ENCODE results near the gene PNPLA4.

The PNPLA4 gene

DNA sequence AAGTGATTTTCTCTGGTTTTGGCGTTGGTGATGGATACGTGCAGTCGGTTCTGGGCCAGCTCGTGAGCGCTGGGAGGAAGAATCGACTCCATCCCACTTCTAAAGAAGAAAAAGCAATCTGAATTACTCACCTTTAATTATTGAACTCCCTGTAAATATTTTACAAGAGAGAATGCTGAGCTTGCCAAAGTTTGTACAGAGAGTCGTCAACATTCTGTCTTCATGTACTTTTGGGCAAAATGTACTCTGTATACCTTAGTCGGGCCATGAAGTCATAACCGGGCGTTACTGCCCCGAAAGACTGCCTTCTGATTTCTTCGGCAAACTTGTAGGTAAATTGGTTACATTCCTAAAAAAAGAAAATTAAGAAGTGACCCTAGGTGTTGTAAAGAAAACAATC, 5.5 kb downstream of the PNPLA4 start:
- Mint-ChIP-seq H3K9me3 (no peaks in the 10 kb centered on the region), H3K27me3 (no peaks in the 10 kb centered on the region), H3K36me3 (peaks cover 6% of the 10 kb centered on the region), H3K27ac (no peak overlapping the region), H3K4me1 (peaks cover 5% of the 10 kb centered on the region), H3K4me3 (no peak overlapping the region)

DNA sequence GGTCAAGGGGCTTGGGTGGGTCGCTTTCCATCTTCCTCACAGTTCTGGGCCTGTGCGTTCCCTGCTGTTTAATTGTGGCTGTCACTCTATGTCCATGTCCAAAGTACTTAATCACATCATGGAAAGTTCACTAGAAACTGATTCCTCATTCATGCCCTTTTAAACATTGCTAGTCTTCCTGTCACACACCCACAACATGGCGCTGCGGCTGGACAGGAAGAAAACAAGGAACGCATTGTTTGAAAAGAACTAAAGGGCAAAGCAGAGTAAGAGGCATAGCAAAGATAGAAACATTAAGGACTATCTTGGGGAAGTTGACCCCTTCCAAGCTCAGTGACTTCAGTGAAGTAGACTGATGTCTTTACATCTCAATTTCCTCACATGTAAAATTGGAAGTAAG, 18.4 kb downstream of the PNPLA4 start:
- H3K27me3 Mint-ChIP-seq: no peaks in the 10 kb centered on the region
- peaks cover 10% of the 10 kb centered on the region for H3K36me3 Mint-ChIP-seq
- no peaks in the 10 kb centered on the region for H3K4me1 Mint-ChIP-seq
- H3K4me3 Mint-ChIP-seq: no peak overlapping the region
- no peaks in the 10 kb centered on the region for H3K9me3 Mint-ChIP-seq
- H3K27ac Mint-ChIP-seq: no peak overlapping the region

DNA sequence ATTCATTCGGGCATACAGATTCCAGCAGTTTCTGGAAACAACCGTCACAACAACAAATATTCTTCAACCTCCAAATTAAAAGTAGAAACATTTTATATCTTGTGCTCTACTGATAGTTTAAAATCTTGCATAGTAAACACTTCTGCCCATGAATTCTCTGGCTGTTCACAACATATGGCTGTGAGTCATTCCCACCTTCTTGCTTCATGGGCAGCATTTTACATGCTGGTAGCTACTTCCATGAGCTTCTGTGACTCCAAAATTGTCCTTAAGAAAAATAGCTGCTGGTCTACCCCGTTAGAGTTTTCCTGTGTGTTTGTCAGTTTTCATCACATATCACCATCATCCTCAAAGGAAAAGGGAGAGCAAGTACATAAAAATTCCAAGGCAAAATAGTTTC, 22.7 kb downstream of the PNPLA4 start:
- no peaks in the 10 kb centered on the region for H3K27me3 Mint-ChIP-seq
- no peak overlapping the region for H3K4me3 Mint-ChIP-seq
- H3K27ac Mint-ChIP-seq: no peak overlapping the region
- no peaks in the 10 kb centered on the region for H3K9me3 Mint-ChIP-seq
- no peaks in the 10 kb centered on the region for H3K4me1 Mint-ChIP-seq
- peaks cover 17% of the 10 kb centered on the region for H3K36me3 Mint-ChIP-seq

DNA sequence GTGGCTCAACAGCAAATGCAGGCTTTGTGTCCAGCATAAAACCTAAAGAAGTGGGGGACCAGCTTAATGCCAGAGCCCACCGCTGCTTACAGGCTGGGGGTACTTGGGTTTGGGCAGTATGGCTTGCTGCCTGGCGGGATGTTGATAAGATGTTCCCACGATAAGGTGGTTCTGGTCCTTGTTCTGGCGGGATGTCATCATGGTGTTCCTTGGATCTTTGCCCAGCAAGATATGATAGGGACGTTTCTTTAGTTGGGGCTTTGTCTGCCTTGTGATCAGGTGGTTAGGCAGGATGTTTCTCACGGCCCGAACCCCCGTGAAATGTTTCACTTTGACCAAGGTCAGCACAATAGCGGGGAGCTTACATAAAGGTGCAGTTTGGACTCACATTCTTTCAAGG, 35.3 kb downstream of the PNPLA4 start:
- H3K4me1 Mint-ChIP-seq: no peaks in the 10 kb centered on the region
- H3K27me3 Mint-ChIP-seq: no peaks in the 10 kb centered on the region
- H3K4me3 Mint-ChIP-seq: no peak overlapping the region
- H3K9me3 Mint-ChIP-seq: no peaks in the 10 kb centered on the region
- H3K36me3 Mint-ChIP-seq: peaks cover 3% of the 10 kb centered on the region
- H3K27ac Mint-ChIP-seq: no peak overlapping the region

DNA sequence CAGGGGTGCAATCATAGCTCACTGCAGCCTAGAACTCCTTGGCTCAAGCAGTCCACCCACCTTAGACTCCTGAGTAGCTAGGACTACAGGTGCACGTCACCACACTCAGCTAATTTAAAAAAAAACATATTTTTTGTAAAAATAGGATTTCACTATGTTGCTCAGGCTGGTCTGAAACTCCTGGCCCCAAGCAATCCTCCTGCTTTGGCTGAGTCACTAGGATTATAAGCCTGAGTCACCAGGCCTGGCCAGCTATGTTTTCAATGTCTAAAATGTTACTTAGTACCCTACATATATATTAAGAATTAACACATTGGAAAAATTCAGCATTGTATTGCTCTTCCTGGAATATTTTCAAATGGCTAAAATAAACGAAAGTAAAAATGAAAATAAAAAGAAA, 37.5 kb downstream of the PNPLA4 start:
- no peaks in the 10 kb centered on the region for H3K4me1 Mint-ChIP-seq
- no peaks in the 10 kb centered on the region for H3K36me3 Mint-ChIP-seq
- H3K4me3 Mint-ChIP-seq: no peak overlapping the region
- no peak overlapping the region for H3K27ac Mint-ChIP-seq
- no peaks in the 10 kb centered on the region for H3K27me3 Mint-ChIP-seq
- H3K9me3 Mint-ChIP-seq: no peaks in the 10 kb centered on the region

DNA sequence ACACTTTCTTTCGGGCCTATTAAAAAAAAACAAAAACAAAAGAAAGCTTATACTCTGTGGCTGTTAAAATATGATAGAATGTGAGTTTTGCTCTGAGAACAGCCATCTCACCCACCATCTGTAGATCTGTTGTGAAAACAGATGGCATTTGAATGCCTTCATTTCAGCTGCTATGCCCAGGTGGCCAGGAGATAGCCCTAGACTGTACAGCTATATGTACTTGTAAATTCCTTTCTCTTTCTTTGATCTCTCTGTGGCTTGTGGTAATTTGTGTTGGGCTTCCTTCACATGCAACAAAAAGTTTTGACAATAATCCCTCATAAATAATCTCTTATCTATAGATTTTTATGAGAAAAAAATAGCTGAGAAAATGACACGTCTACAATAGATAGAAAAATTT, 38.1 kb downstream of the PNPLA4 start:
- no peak overlapping the region for H3K4me3 Mint-ChIP-seq
- no peak overlapping the region for H3K27ac Mint-ChIP-seq
- no peaks in the 10 kb centered on the region for H3K27me3 Mint-ChIP-seq
- H3K4me1 Mint-ChIP-seq: no peaks in the 10 kb centered on the region
- no peaks in the 10 kb centered on the region for H3K36me3 Mint-ChIP-seq
- H3K9me3 Mint-ChIP-seq: no peaks in the 10 kb centered on the region

DNA sequence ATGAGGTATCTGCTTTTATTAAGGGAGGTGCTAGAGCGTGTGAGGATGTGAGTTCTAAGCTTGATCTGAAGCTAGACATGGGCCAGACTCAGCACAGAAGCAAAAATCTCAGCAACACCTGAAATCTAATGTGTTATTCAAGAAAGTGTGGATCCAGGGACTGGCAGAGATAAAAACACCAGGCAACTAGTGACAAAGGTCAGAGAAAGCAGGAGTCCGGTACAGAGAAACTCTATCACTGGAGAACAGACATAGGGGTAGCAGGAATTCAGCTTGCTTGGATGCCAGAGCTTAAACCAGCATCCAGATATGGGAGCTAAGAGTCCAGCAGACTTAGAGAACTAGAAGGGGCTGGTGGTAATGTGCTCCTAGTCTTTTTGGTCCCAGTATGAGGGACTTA, 50.3 kb downstream of the PNPLA4 start:
- Mint-ChIP-seq H3K4me3 (no peak overlapping the region), H3K4me1 (no peaks in the 10 kb centered on the region), H3K36me3 (no peaks in the 10 kb centered on the region), H3K9me3 (no peaks in the 10 kb centered on the region), H3K27me3 (no peaks in the 10 kb centered on the region), H3K27ac (no peak overlapping the region)

DNA sequence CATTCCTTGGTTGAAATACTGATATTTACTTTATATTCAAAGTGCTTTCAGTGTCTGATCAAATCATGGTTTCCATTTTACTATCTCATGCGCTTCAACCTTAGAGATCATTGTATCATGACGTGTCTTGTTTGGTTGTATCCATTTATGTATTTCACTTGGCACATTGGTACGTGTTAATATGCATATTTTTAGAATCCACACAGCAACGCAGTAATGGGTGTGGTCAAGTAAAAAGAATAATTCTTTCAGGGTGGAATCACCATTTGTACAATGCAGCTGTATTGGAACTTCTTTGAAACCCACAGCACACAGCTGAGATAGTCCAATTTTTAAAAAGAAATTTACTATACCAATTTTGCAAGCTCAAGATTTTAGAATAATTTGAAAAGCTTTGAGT, 55.2 kb downstream of the PNPLA4 start:
- no peaks in the 10 kb centered on the region for H3K27me3 Mint-ChIP-seq
- H3K36me3 Mint-ChIP-seq: no peaks in the 10 kb centered on the region
- H3K9me3 Mint-ChIP-seq: no peaks in the 10 kb centered on the region
- H3K4me1 Mint-ChIP-seq: no peaks in the 10 kb centered on the region
- H3K27ac Mint-ChIP-seq: no peak overlapping the region
- H3K4me3 Mint-ChIP-seq: no peak overlapping the region

DNA sequence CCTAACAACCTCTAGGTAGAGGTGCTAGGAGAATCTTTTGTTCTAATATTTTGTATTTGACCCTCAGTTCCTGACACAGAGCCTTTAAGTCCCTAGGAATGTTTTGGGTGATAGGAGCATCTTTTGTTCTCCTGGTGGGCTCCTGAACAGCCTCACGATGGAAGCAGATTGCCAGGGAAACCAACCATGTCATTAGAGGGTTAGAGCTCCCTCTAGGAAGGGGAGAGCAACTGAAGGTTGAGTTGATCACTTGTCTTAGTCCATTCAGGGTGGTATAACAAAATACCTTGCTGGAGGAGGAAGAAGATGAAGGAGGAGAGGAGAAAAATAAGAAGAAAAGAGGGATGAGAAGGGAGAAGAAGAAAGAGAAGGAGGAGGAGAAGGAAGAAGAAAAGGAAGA, 75.0 kb downstream of the PNPLA4 start:
- H3K4me1 Mint-ChIP-seq: no peaks in the 10 kb centered on the region
- no peaks in the 10 kb centered on the region for H3K27me3 Mint-ChIP-seq
- H3K27ac Mint-ChIP-seq: no peak overlapping the region
- H3K36me3 Mint-ChIP-seq: no peaks in the 10 kb centered on the region
- H3K9me3 Mint-ChIP-seq: no peaks in the 10 kb centered on the region
- H3K4me3 Mint-ChIP-seq: no peak overlapping the region

Data from activated naive CD4-positive, alpha-beta T cell treated with anti-CD3 and anti-CD28 coated beads, Interleukin-2, amount 50 U/mL, for 24 hours (primary cell).